ENCODE measurements around the gene SLAMF9. TPM values are rescaled to one million over a fixed set of nuclear protein-coding genes. Genes with fewer than 3 reads are reported as not detected.

The SLAMF9 gene
- total and polyA plus RNA-seq, 2 of the 8 experiments (the other 6 are each of a cell fraction or from before 2014, with no cell fraction given) = not detected

DNA sequence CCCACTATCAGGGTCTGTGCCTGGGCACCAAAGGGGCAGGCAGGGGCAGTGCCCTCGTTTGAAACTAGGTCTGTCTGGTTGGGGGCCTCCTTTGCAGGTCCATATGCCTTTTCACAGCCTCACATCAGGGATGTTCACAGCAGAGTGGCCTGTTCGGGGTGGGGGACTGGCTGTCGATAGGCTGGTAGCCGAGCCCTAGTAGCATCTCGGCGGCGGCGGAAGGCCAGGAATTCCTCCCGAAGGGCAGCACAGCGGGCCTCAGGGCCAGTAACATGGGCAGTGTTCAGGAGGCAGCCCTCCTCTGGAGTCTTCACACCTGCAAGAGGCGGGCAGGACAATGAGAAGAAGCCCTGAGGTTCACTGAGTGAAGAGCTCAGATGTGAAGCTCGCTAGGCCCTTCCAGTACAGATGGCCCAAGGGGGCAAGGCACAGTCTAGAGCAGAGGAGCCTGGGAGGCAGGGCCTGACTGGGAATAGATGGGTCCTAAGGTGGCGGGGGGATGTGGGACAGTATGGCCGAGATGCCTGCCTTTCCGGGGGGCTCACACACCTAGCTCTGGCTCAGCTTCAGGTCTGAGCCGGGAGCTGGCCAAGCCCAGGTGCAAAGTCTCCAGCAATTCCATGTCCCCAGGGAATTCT, 26.7 kb downstream of the SLAMF9 start:
- no peak overlapping the region for H2BK5ac ChIP-seq (ENCODE audit: low read depth, low read length)
- no peak overlapping the region for H3K9ac ChIP-seq (replicated peaks in 1 of 4; ENCODE audit: extremely low read depth in 1 of 4, low read depth in 3 of 4, low read length in 3 of 4)
- DNase-seq (ENCODE audit: low read depth in 1 of 2, low spot score in 2 of 2) (no peak), FAIRE-seq (no peak)
- no peak overlapping the region for H3K23ac ChIP-seq (ENCODE audit: insufficient read length)
- peaks cover 17% of the 10 kb centered on the region; the same call in 1 of the 2 replicates for H3K23me2 ChIP-seq (ENCODE audit: low read depth, low read length)
- H2BK12ac ChIP-seq (ENCODE audit: low read depth, low read length) = no peak overlapping the region
- H3K18ac ChIP-seq (ENCODE audit: extremely low read depth, low read length) = no peak overlapping the region
- H3K9me3 ChIP-seq (ENCODE audit: insufficient read depth in 2 of 2, low read depth in 1 of 2, low read length in 1 of 2) = no peaks in the 10 kb centered on the region
- H2AK5ac ChIP-seq (ENCODE audit: low read depth, low read length) = no peak overlapping the region
- no peak overlapping the region for H3K14ac ChIP-seq (ENCODE audit: insufficient read length)
- TF ChIP-seq CBX5 (IDR thresholded peaks at IDR 0.05; ENCODE audit: low read depth, low read length) = no peak
- TF ChIP-seq RBBP5 (IDR thresholded peaks at IDR 0.05; ENCODE audit: borderline replicate concordance, low read depth, low read length) = no peak
- TF ChIP-seq RNF2 (IDR thresholded peaks at IDR 0.05; ENCODE audit: borderline replicate concordance, low read depth, low read length, missing control alignments, poor library complexity, severe bottlenecking) = no peak
- TF ChIP-seq CTBP2 (IDR thresholded peaks at IDR 0.05; ENCODE audit: borderline replicate concordance, insufficient read depth, insufficient read length, low read length) = no peak
- no peak overlapping the region for H4K91ac ChIP-seq (replicated peaks; ENCODE audit: insufficient read length, low read length)
- no peak overlapping the region for H3K27ac ChIP-seq (ENCODE audit: low read depth, low read length)
- no peak overlapping the region for H2BK120ac ChIP-seq (replicated peaks; ENCODE audit: low read depth, low read length)
- H2BK20ac ChIP-seq (ENCODE audit: low read length) = no peak overlapping the region
- POLR2A ChIA-PET (ENCODE audit: partially characterized antibody) = interaction anchor here (0.9 kb wide), 1 partner anchor 27 kb away, joined by 4 read pairs; no protein-coding TSS in a partner anchor
- no peak overlapping the region for H3K4me3 ChIP-seq (ENCODE audit: extremely low read depth in 1 of 4, insufficient read depth in 2 of 4, low read depth in 3 of 4, low read length in 4 of 4)
- peaks cover 5 to 21% (median 16%) of the 10 kb centered on the region in 4 experiments for H3K4me1 ChIP-seq (replicated peaks in 1 of 4; ENCODE audit: control insufficient read depth in 3 of 4, insufficient read depth in 4 of 4, low read length in 3 of 4)
- CTCF ChIA-PET (ENCODE audit: partially characterized antibody) = interaction anchor here (0.8 to 35.5 kb wide), 9 partner anchors 9 to 129 kb away, joined by 3 to 696 read pairs (median 5); partner anchors contain the start of gene IGSF9
- no peak overlapping the region for H4K8ac ChIP-seq (ENCODE audit: extremely low read depth, insufficient read depth, low read length)
- peaks cover 3% of the 10 kb centered on the region for H3K79me1 ChIP-seq (ENCODE audit: low read depth, low read length)
- H3K56ac ChIP-seq (replicated peaks; ENCODE audit: insufficient read length, low read depth, low read length) = no peak overlapping the region
- no peak overlapping the region for H3K4me2 ChIP-seq (ENCODE audit: insufficient read depth in 1 of 2, low read depth in 2 of 2, low read length in 2 of 2)
- no peak overlapping the region for H3K4ac ChIP-seq (replicated peaks; ENCODE audit: insufficient read length, low read depth, low read length)
- H2BK15ac ChIP-seq (ENCODE audit: low read length) = no peak overlapping the region
- peaks cover 0 to 6% of the 10 kb centered on the region in 2 experiments for H4K20me1 ChIP-seq (replicated peaks in 1 of 2; ENCODE audit: control insufficient read depth in 1 of 2, insufficient read depth in 2 of 2, low read length in 2 of 2)
- H3K79me2 ChIP-seq (ENCODE audit: control insufficient read depth in 1 of 2, insufficient read depth in 2 of 2, low read length in 2 of 2) = peaks cover 0 to 5% of the 10 kb centered on the region in 2 experiments; a peak in 2 of 4 replicates
- WGBS, 2 experiments (ENCODE audit: extremely low coverage in 1 of 2, insufficient coverage in 1 of 2, insufficient read length in 1 of 2, insufficient replicate concordance in 2 of 2, low coverage in 1 of 2, low lambda C conversion rate in 2 of 2, missing lambda C conversion rate in 1 of 2) = 88% methylated on average over 15 of the region's 16 CpGs; no CpG with 5 or more reads in 1 of the 2 experiments
- H4K5ac ChIP-seq (ENCODE audit: insufficient read length, low read depth, low read length) = no peak overlapping the region
- no peak overlapping the region for H2AFZ ChIP-seq (ENCODE audit: low read length)
- peaks cover 0 to 23% (median 9%) of the 10 kb centered on the region in 4 experiments; a peak in 3 of 8 replicates for H3K36me3 ChIP-seq (ENCODE audit: control insufficient read depth in 2 of 4, insufficient read depth in 4 of 4, low read length in 3 of 4)
- H3K27me3 ChIP-seq (replicated peaks in 1 of 4; ENCODE audit: control insufficient read depth in 3 of 4, extremely low read depth in 1 of 4, insufficient read depth in 3 of 4, low read length in 3 of 4) = peaks cover 0 to 17% (median 8%) of the 10 kb centered on the region in 4 experiments; a peak in 5 of 7 replicates

Measured in H1 (cell line).